Fibroblast of peridontal ligament (primary cell): ENCODE results near the gene GEMIN4.
"Not testable (repeated sequence)": the region's sequence is repeated elsewhere in the genome, so short reads cannot be mapped to it uniquely, and the experiment has no call there.

Source experiments
- DNase-seq: peaks from one replicate; pipeline ENCODE4 v3.0.0-alpha.2; 2010; ENCODE audit errors: extremely low read depth

GEMIN4 gene

GRCh38 chr17:703081-703875 is 48.8 kb downstream of the GEMIN4 start:
- no peak for DNase-seq

GRCh38 chr17:700504-701094 is 51.5 kb downstream of the GEMIN4 start:
- peak; percentile 61 for DNase-seq

DNA sequence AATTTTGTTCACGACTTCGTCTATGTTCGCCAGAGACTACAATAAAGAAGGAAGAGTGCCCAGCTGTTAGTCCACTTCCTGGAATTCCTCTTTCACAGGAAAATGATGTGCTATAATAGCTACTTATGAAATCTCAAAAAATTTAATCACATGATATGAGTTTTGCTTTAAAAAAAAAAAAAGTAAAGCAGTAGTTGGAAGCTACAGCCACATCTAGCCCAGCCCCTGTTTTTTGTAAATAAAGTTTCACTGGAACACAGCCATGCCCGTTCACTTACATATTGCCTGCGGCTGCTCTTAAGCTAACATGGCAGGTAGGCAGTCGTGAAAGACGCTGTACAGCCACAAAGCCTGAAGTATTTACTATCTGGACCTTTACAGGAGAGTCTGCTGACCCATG is 52.7 kb downstream of the GEMIN4 start:
- DNase-seq, result no peak

- not testable (repeated sequence) for DNase-seq
These were observed 54.0 kb downstream of the GEMIN4 start for GRCh38 chr17:698096-698495.

DNA sequence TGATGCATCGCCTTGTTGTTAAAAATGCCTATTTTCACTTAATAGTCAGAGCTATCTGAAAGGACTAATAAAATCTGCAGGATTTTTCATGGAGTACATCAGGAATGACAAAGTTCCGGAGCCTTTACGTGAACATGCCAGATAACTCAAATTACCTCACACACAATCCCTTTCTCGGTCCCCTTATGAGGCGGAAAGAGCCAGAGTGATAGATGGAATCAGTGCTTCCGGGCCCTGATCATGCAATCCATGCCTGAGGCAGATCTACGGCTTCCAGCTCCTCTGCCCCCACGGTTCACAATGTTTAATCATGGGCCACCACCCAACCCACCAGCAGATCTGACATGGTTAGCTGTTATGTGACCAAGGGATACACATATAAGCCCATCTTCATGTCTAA is 54.4 kb downstream of the GEMIN4 start:
- DNase-seq, result no peak

GRCh38 chr17:696369-696768 is 55.7 kb downstream of the GEMIN4 start:
- no peak for DNase-seq
